HG02588 (cell line): ENCODE results near the gene SEMA4C.
"Not testable (repeated sequence)": the region's sequence is repeated elsewhere in the genome, so short reads cannot be mapped to it uniquely, and the experiment has no call there.

ENCODE experiments used
- ATAC-seq: cut with Tn5 transposase; IDR thresholded peaks from one replicate; pipeline ENCODE4 v1.9.1; 2021; ENCODE audit warnings: mild to moderate bottlenecking, moderate library complexity; ENCODE audit not compliant: unreplicated experiment

Gene SEMA4C

DNA sequence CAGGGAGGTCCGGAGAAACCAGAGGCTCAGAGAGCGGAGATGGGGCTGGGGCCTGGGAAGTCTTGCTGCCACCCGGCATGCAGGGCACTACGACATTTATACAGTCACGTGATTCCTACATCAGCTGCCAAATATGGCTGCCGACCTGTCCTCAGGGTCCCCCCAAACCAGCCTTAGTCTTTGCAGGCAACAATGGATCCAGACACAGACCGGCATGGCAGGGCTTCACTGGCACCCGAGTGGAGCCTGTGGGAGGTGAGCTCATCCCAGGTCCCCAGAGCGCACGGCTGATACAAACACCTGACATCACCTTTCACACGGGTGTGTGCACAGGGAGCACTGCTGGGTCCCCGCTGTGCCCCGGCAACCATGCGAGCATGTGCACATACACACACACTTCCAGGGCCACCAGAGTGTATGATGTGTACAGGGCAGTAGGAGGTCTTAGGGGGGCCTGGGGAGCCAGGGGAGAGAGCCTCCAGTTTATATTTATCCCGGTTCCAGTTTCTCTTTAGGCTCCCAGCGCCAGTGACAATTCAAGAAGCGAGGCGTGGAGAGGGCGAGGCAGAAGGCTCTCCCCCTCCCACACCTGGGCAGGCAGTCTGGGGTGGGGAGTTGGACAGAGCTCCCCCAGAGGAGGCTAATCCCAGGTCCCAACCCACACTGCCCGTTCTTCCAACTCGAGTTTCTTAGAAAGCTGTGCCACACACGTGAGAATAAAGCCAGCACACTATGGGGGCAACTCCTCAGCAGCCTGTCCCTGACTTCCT lies 2.7 kb downstream of the SEMA4C start:
- no peak for ATAC-seq

DNA sequence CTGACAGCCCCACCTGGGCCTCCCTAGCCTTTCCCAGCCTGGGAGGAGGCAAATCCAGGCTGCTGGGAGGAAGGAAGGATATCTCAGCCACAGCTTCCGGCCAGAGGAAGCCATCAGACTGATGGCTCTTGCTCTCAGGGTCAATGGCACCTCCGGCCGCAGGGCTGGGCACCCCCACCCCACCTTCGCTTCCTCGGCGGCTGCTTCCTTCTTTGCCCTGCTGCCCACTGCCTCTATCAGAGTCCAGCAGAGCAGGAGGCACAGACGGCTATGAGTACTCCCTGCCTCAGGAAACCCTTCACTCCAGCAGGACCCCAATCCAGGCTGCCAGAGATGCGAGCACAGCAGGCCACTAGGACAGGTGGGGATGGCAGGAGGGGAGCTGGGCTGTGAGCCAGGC lies 3.3 kb downstream of the SEMA4C start:
- ATAC-seq, result no peak

DNA sequence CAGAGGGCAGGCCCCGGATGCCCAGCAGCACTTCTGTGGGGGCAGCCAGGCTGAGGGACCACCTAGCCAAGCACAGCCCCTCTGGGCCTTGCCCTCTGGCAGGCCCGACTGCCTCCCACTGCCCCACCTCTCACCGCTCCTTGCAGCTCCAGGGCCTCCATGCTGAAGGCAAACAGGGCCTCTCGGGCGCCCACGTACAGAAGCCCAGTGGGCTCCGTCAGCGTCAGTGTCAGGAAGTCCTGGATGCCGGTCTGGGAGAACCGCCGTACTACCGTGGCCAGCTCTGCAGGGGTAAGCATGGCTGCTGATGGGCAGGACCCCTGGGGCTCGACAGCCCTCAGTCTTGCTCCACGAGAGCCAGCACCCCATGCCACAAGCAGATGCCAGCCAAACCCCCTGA lies 3.7 kb downstream of the SEMA4C start:
- no peak for ATAC-seq

DNA sequence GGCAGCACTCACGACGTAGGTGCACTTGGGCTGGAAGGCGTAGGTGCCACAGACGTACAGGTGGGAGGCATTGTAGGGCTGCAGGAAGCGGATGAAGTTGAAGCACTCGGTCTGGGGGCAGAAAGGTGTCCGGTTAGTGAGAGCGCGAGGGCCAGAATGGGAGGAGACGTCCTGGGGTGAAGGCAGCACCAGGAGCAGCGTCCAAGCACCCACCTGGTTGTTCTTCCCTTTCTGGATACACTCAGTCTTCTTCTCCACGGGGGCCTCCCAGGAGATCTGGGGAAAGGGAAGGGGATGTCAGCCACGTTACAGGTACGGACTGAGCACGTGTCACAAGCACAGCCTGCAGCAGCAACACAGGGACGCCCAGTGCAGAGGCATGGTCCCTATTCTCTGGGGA lies 4.2 kb downstream of the SEMA4C start:
- no peak for ATAC-seq

DNA sequence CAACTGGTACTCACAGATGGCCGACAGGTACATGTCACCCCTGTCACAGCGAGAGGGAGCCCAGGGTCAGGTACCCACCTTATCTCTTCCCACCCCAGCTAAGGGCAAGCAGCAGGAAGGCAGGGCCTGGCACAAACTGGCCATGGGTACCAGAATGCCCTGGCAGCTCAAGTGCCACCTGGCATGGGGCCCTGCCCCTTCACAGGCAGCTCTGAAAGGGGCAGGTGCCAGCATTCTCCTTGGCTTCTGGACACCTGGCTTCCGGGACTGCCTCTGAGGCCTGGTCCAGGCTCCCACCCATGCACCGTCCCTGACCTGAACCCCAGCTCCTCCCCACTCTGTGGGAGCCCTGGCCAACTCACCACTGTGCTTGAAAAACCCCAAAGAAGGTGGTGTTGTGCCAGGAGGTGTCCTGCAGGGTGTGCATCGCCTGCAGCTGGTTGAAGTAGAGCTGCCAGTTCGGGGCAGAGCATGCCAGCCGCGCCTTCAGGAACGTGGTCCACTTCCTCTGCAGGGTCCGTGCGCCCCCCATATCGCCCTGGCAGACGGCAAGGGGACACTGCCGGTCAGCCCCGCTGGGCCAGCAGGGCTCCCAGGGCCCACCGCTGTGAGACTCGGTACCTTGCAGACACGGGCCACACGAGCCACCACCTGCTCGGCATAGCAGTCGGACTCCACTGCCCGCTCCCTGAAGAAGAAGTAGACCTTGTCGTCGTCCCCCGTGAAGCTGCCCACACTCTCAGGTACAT lies 5.4 kb downstream of the SEMA4C start:
- no peak for ATAC-seq

DNA sequence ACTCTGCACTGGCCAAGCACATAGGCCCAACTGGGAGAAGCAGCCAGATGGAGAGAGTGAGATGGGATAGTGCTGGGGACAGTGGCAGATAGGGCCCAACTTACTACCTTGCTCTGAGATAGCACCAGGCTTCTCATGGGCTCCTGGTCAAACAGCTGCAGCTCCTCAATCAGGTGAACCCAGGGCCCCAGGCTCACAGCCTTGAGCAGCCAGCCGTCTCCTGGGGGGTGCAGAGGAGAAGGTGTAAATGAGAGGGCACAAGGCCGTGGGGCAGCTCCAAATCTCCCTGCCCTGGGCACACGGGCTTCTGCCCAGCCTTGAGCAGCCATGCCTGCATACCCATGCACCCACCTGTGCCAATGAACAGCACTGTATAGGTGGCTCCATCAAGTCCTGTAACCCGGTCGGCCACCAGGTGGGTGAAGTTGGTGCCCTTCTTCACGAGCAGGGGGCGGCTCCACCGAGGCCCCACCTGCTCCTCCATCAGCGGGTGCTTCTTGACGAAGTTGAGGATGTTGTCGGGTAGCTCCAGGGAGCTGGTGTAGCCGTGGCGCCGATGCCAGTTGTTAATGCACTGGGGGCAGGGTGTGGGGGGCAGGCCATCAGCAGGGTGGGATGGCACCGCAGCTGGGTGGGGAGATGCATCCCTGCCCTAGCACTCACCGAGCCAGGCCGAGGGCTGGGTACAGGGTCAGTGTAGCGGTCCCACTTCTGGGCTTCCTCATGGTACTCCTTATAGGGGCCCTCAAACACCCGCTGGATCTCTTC lies 6.1 kb downstream of the SEMA4C start:
- ATAC-seq, result no peak

DNA sequence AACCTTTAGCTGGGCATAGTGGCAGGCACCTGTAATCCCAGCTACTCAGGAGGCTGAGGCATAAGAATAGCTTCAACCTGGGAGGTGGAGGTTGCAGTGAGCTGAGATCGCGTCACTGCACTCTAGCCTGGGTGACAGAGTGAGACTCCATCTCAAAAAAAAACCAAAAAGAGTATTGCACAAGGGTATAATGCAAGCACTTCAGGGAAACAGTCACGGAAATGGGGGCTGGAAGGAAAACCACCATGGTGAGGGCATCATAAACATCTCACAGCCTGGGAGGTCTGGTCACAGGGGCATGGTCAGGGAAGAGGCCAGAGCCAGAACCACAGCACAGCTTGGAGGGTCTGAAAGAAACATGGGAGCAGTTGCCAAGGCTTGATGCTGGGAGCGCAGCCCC lies 6.8 kb downstream of the SEMA4C start:
- not testable (repeated sequence) for ATAC-seq

DNA sequence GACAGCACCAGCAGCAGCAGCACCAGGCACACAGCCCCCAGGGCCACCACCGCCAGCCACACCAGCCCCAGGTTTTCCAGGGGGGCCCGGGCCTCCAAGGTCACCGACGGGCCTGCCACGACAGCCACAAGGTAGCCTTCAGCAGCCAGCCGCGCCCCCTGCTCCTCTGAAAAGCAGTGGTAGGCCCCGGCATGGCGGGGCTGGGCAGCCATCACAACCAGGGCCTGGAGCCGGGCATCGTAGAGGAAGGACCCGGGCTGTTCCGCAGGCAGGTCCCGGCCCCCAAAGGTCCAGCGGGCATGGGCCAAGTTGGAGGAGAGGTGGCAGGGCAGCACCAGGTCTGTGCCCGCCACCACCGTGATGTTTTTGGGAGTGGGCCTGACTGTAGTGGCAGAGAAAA lies 8.8 kb downstream of the SEMA4C start:
- ATAC-seq, result no peak

DNA sequence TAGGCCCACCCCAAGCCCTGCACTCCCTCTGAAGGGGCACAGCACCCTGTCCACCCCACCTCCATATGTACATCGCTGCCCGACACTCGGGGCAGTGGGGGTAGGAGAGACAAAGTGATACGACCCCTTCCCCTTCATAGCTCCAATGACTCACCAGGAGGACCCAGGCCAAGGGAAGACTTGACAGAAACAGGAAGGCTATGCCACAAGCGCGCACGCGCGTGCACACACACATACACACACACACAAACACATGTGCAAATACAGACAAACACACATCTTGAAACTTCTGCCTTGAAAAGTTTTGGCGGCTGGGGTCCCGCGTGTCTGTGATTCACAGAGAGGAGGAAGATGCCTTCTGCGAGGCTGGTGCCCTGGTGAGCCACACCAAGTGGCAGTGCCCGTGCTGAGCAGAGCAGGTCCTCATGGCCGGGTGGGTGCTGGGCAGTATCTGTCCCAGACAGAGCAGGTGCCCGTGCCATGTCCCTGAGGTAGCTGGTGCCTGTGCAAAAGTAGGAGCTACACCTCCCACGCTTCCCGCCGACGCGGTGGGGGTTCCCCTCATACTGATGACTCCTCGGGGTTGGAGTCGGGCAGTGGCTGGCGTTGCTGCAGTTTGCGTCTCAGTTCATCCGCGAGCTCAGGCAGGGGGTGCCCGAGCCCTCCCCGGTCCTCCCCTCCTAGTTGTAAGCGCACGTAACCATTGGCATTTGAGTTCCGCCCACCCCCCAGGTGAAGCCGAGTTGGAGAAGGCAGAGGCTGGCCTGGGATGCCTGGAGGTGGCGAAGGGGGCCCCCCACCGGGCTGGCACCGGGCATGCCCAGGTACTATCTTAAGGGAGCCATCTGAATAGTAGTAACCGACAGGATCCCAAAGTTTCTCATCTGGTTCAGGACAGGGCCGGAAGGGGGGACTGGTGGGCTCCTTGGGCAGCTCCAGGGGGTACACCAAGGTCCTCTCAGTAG lies 9.5 kb downstream of the SEMA4C start:
- ATAC-seq, result no peak

DNA sequence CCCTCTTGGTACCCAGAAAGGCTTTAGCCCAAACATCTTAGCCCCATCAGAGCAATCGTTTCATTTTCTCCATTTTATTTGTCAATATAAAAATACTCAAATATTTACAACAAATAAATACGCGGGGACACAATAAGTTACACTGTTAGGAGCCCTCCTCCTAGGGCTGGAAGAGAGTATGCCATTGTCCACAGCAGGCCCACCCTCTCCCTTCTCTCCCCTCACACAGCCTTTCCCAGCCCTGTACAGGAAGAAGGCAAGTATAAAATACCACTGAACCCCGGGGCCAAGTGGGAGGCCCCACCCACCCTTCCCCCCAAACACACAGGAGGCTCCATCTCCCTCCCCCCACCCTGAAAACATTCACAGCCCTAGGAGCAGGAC lies 10.2 kb downstream of the SEMA4C start:
- ATAC-seq, result no peak

DNA sequence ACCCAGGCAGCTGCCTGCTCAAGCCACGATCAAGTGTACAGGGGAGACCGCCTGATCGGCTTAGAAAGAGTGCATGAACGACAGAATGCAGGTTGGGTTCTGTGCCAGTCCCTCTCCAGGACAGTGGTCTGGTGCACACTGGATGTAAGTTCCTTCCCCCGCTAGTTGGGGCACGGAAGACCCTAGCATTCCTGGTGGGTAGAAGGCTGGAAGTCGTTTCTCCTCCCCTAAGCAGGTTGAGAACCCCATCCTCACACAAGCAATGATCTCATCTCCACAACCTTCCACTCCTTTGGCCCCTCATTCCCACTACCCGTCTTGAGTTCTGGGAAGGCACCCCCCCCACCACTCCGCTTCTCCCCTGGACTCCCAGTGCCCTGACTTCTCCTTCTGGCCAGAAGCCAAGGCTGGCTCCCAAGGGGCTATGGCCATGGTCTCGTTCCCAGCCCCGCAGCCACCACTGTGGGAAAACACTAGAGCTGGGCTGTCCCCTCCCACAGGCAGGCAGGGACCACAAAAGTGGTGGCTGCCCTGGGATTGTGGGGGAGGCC lies 10.7 kb downstream of the SEMA4C start:
- ATAC-seq, result no peak

DNA sequence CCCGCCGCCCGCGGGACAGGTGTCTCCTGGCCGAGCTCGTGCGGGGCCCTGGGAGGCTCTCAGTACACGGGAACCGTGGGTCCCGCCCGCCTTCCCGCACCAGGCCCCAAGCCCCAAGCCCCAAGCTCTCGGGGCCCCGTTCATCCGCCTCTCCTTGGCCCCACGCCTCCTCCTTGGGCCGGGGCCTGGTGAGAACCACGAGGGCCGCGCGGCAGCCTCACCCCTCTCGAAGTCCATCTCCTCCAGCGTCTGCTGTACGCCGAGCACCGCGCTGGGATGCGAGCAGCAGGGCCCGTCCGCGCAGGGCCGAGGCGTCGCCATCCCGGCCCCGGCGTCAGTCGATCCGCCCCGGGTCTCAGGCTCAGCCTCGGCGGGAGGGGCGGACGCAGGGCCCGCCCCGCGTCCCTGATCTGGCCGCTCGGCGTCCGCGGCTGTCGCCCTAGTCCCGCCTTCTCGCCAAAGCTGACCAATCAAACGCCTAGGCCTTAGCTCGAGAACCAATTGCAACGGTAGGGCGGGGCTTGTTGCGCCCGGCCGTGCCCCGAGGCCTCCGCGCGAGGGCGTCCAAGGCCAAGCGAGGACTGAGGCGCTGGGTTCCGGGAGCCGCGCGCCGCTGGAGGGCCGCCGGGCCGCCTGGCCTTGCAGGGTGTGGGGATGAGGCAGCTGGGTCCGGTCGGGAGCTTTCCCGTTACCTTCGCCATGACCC lies 12.1 kb downstream of the SEMA4C start, which contains the start of gene ANKRD39:
TSS of gene ANKRD39 (minus strand) at position 350 of the 706 bp plus-strand sequence. CDS start at position 321, 29 bp downstream.
- peak; percentile 91 for ATAC-seq

DNA sequence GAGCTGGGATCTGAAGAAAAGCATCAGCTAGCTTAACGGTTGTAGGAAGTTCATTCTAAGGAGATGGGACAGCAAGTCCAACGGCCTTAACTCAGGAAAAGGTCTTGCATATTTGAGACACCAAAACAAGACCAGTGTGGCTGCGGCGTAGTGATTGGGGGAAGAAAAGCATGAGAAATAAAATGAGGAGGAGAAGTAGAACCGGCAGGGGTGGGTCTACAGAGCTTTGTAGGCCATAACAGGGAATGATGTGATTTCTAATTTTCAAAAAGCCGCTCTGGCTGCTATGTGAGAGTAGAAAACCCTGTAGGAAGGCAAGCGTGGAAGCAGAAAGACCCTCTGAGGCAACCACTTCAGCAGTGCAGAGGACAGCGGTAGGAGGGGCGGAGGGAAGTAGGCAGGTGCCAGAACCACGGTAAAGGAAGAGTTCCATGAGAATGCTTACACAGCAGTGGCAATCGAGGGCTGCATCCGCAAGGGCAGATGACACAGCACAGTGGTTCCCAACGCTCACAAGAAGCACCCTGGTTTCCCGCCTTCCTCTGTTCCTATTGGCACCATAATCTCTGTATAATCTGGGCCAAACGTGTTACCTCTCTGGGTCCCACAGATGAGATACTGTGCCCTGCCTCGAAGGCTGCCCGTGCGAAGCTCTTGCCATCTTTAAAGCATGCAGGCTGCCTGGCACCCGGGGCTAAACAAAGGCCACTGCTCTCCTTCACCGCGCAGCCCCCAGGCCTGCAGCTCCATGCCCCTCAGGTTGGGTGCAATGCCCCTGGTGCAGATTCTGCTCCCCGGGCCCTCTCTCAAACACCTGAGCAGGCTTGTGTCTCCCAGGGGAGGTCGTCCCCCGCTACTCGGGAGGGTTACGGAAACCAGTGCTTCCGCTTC lies 12.9 kb downstream of the SEMA4C start:
- ATAC-seq, result no peak

DNA sequence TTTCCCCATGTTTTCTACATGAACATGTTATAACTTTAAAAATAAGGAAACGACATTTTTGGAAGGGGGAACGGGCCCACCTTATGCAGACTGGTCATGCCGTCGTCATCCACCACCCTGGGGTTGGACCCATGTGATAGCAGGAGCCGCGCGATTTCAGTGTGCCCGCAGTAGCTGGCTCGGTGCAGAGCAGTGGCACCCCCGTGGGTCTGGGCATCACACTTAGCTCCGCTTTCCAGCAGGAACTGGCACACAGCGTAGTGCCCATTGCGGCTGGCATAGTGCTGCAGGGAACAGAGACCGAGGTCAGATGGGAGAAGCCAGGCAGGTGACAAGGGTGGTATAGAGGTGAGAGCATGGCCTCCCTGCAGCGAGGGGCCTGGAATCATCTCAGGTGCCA lies 16.6 kb downstream of the SEMA4C start:
- ATAC-seq, result no peak

DNA sequence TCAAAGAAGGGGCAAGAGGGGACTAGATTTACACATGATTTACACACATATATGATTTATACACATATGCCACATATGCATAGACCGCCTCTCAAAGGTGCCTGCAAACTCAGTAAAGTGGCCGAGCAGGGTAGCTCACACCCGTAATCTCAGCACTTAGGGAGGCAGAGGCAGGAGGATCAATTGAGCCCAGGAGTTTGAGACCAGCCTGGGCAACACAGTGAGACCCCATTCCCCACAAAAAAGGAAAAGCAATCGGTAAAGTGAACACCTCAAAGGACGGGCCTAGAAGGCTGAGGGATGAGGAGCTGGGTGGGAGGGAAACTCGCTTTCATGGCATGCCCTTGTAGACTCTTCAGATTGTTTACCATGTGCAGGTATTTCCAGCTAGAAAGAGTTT lies 17.2 kb downstream of the SEMA4C start:
- no peak for ATAC-seq

DNA sequence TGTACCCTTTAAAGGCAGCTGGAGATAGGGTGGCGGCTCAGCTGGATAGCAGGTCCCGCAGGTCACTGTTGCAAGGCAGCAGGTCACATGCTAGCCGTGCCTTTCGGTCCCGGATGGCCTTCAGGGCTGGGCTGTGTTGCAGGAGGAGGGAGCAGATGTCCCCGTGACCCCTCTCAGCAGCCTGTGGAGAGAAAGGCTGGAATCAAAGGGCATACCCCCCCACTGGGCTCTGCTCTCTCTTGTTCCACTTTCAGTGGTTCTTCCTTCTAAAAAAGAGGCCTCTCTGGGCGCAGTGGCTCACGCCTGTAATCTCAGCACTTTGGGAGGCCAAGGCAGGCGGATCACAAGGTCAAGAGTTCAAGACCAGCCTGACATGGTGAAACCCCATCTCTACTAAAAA lies 21.6 kb downstream of the SEMA4C start:
- no peak for ATAC-seq

DNA sequence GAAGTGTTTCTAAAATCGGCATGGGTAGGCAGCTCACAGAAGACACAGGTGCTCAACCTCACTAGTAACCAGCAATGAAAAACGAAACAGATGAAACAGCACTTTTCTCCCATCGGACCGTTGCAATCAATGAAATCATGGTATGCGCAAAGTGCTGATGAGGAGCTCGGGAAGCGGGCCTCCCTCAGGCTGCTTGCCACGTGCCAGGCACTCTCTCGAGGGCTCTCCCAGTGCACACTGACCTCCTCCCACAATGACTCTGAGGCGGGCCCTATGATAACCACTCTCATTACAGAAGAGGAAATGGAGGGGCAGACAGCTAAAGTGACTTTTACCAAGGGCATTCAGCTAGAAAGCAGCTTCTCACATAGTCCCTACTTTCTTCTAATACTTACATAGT lies 22.3 kb downstream of the SEMA4C start:
- ATAC-seq, result no peak

DNA sequence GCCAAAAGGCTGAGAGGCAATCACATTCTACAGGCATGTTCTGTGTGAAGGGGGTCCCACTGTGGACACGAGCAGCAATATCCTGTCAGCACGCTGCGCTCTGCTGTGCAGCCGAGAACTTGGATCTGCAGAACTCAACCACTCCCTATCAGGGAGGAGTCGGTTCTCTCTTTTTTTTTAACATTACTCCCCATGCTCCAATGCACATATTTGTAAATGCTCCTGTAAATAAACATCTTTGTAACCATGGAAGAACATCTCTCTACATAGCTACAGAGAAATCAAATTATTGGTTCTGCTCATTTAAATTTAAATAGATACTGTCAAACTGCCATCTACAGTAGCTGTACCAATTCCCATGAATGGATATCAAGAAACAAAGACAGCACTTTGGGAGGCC lies 23.1 kb downstream of the SEMA4C start:
- ATAC-seq, result no peak

DNA sequence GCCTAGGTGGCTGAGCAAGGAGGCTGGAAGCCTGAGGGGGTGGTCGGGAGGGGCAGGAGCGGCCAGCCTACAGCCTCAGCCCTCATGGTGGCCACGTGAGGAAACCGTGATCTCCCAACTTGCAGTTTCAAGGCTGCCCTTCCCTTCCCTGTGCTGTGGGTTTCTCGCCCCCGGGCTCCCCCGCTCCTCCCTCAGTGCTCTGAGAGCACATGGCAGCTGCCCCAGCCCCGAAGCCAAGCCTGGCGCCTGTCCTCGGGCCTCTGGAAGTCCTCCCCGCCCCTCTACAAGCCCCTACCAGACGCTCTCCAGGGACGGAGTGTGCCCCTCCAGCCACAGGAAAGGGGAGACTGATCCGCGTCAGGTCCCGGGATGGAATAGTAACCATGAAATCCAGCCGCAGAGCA lies 25.5 kb downstream of the SEMA4C start:
- ATAC-seq, result no peak
